Activated T-helper 17 cell treated with anti-CD3 and anti-CD28 coated beads, Interleukin-2, amount 50 U/mL, for 72 hours (primary cell): Measurements from ENCODE around the gene ZNF205. TPM values are rescaled to one million over a fixed set of nuclear protein-coding genes. Genes with fewer than 3 reads are reported as not detected.

ENCODE experiments used
- total RNA-seq, 2 donors: library from RNA; stranded (reverse); gene quantifications; one replicate each; pipeline ENCODE4 v1.2.3, GENCODE V29; 2022

The ZNF205 gene
- total RNA-seq, 2 donors from 2014 or later, result not detected

Other genes starting within 250 kb of the ZNF205 start
- 10 to 100 TPM; 13.5 to 14.6 TPM for gene FLYWCH2, start 229.4 kb upstream of the ZNF205 start, total RNA-seq
- gene FLYWCH1, start 200.7 kb upstream of the ZNF205 start, total RNA-seq, result 10 to 100 TPM; 52.4 to 61.1 TPM
- not detected for gene KREMEN2, start 148.3 kb upstream of the ZNF205 start, total RNA-seq
- gene PAQR4, start 143.2 kb upstream of the ZNF205 start, total RNA-seq, result 10 to 100 TPM; 24.4 to 41.4 TPM
- gene PKMYT1, start 132.1 kb upstream of the ZNF205 start, total RNA-seq, result 100 to 1,000 TPM in 1 of 2 donors, 10 to 100 TPM in 1; 97.7 to 154 TPM
- under 1 TPM in 1 of 2 donors, not detected in 1; 0.15 TPM for gene CLDN9, start 99.7 kb upstream of the ZNF205 start, total RNA-seq
- not detected for gene CLDN6, start 94.4 kb upstream of the ZNF205 start, total RNA-seq
- gene TNFRSF12A, start 92.2 kb upstream of the ZNF205 start, total RNA-seq, result 10 to 100 TPM in 1 of 2 donors, 1 to 10 TPM in 1; 9.7 to 11.9 TPM
- 10 to 100 TPM; 28.2 to 46.0 TPM for gene HCFC1R1, start 88.6 kb upstream of the ZNF205 start, total RNA-seq
- gene THOC6, start 88.6 kb upstream of the ZNF205 start, total RNA-seq, result 10 to 100 TPM; 49.8 to 68.1 TPM
- gene BICDL2, start 75.6 kb upstream of the ZNF205 start, total RNA-seq, result 10 to 100 TPM in 1 of 2 donors, 1 to 10 TPM in 1; 1.1 to 12.1 TPM
- gene MMP25, start 66.0 kb upstream of the ZNF205 start, total RNA-seq, result 1 to 10 TPM; 5.9 to 7.1 TPM
- 1,000 to 10,000 TPM; 3,603 to 3,666 TPM for gene IL32, start 46.9 kb upstream of the ZNF205 start, total RNA-seq
- under 1 TPM; 0.34 to 0.45 TPM for gene ZSCAN10, start 13.3 kb upstream of the ZNF205 start, total RNA-seq
- gene ZNF213, start 22.4 kb downstream of the ZNF205 start, total RNA-seq, result 1 to 10 TPM; 6.4 to 8.6 TPM
- gene OR1F1, start 75.6 kb downstream of the ZNF205 start, total RNA-seq, result under 1 TPM in 1 of 2 donors, not detected in 1; 0.37 TPM
- gene ZNF200, start 122.6 kb downstream of the ZNF205 start, total RNA-seq, result 10 to 100 TPM; 14.6 to 23.2 TPM
- under 1 TPM in 1 of 2 donors, not detected in 1; 0.11 TPM for gene MEFV, start 144.0 kb downstream of the ZNF205 start, total RNA-seq
- 10 to 100 TPM; 19.3 to 21.4 TPM for gene ZNF263, start 170.9 kb downstream of the ZNF205 start, total RNA-seq
- gene TIGD7, start 192.8 kb downstream of the ZNF205 start, total RNA-seq, result 1 to 10 TPM; 2.3 to 4.0 TPM
- 10 to 100 TPM; 19.4 to 26.9 TPM for gene ZNF75A, start 192.9 kb downstream of the ZNF205 start, total RNA-seq
- not detected for gene OR2C1, start 243.3 kb downstream of the ZNF205 start, total RNA-seq